ENCODE results near the gene DPF3.

The DPF3 gene

DNA sequence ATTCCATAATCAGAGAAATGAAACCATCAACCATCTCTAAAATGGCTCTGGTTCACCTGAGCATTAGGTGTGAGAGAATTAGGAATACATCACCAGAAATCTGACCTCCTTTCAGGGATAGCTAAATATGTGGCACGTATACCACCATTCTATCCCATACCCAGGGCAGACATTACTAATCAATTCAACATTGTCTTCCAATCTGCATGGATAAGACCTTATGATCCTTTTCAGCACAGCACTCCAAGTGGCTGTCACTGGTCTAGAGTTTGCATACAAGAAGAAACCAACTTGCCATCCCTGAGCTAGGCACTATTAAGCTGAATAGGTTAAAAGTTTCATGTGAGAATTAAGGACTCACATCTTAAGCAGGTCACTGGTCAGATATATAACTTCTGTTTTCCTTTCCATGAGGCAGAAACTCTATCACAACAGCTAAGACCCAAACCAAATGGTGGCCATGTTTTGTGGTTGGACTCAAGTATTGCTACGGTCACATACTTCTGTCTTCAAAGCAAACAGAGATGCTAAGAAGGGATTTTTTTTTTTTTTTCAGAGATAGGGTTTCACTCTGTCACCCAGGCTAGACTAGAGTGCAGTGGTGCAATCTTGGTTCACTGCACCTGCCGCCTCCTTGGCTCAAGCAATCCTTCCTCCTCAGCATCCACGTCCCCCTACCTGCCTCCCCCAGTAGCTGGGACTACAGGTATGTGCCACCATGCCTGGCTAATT lies 249.0 kb downstream of the DPF3 start:
- DNase-seq (ENCODE audit: low spot score) = no peak

DNA sequence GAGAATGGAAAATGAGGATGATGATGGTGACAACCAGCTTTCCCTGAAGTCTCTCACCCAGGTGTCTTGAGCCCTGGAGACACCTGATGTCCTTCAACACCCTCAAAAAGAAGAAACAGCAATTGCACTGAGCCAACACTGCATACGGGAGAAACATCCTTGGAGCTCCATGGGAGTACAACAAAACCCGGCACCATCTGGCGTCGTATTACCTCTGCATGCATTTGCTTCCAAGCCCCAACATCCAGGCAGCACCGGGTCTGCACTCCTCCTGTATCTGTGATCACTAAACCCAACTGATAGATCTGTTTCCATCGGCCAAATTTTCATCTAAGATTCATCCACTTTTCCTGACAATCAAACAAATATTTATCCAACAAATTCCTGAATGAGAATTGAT lies 249.9 kb downstream of the DPF3 start:
- no peak for DNase-seq (ENCODE audit: low spot score)

DNA sequence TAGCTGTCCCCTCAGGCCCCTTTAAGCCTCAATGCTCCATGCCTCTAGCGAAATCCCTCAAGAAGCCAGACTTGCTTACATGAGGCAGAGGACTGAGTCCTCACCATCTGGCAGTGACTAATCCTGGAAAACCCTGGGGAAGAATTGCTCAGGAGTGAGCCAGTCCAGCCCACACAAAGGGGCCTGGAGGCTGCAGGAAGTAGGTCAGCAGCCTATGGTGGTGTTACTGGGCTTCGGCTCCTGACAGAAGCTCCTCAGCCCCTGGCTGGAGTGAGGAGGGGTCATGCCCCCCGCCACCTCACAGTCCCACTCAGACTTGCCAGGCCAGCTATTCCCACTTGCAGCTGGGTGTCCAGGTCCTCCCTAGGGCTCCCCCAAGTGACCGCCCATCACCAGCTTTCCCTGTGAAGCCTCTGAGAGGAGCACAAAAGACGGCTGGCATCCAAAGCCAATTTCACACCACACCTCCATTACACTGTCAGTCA lies 250.5 kb downstream of the DPF3 start:
- DNase-seq (ENCODE audit: low spot score) = no peak

DNA sequence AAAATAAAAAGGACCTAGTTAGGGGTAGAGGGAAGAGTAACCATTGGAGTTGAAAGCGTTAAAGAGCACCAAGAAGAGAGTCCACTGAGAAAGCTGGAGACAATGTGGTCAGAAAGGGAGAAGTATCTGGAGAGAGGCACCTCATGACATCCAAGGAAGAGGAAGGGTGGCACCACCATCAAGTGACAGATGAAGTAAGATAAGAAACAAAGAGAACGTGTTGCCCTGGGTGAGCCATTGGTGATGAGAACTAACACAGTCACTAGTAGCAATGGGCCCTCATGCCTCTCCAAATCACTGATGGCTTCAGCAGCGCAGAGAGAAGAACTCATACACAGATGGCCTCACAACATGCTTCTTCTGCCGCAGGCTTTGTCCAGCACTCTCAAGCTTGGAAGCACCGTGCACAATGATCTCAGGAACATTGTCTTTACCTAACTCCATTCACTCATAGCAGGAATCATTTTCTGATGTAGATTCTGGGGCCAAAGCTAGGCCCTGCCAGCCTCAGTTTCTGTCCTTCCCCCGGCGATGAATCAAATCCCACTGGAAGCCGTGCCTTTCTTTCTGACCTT lies 252.9 kb downstream of the DPF3 start:
- DNase-seq (ENCODE audit: low spot score) = no peak

DNA sequence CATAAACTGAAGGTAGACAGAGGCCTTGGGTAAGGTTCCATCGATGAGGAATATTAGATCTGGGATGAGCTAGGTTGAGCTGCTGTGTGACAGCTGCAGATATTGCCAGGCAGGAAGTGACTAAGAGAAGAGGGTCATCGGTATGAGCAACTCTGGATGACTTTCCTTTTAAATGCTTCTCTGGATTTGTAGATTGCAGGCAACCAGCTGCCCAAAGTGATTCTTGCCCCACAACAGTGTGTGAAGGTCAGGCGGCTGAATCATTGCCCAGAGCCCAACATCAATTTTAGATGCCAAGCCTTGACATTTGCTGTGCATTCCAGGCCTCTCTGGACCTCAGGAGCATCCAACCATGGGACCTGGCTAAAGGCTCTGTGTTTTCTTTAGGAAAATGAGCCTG lies 255.9 kb downstream of the DPF3 start:
- DNase-seq (ENCODE audit: low spot score) = no peak

DNA sequence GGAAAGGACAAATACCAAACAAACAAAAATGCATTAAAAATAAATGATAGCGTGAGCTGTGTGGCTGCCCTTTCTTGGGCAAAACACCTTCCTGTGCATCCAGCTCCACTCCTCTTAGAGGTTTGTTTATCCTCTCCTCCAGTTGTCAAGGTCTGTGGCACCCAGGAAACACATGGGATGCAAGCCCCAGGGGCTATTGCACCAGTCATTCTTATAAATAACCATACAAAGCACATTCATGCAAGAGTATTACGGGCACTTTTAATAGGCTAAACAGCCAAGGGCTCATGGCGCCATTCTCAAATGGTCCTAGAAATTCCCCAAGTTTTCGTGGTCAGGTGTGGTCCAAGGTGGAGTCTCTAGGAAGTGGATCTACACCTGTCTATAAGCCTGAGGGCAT lies 257.0 kb downstream of the DPF3 start:
- no peak for DNase-seq (ENCODE audit: low spot score)

DNA sequence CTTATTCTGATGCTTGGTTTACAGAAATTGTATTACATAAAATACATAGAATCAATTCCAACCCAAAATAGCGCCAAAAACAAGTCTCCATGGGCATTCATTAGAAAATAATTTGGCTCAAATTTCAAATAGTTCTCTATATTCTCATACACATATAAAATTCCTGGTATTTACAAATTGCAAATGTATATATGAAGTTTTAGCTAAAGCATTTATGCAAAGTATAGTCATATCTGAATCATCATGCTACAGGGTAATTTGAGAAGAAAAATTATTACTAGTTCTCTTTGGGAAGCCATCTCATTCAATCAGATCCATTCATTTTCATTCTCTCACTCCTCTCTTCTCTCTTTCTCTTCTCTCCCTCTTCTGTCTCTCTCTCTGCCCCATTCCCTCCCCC lies 257.8 kb downstream of the DPF3 start:
- no peak for DNase-seq (ENCODE audit: low spot score)

DNA sequence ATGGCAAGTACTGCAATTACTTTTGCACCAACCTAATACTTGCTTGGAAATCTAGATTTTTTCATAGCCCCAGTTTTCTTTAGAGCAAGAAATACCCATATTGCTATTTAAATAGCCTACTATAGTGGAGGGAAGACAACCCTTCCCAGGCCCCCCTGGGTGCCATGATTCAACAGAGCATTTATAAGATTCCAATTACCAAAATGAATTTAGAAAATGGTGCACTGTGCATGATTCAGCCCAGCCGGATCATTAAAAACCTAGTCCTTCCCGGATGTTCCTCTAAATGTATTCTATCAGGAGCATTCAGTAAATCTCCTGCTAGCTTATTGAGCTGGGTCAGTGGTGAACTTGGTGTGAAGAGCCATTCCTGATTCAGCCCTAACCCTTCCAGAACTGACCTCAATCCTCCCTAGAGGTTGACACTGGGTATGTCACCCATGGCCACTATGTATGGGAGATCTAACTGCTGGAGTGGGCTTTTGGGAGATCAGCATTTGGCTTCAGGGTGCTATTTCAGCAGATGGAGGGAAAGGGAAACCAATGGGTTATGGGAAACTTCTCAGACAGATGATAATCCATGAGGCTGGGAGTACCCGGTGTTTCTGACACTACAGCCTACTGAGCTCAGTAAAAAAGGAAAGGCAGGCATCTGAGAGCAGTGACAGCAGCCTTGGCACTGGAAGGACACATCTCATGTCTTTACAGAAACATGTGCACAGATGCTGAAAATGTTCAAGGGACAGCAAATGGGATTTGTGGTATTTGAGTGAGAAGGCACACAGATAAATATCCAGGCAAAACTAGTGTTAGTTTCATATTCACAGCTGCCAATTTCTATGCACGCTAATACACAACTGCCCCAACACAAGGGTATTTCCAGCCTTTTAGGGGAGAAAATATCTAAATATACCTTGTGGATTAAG lies 258.9 kb downstream of the DPF3 start:
- DNase-seq (ENCODE audit: low spot score) = no peak

DNA sequence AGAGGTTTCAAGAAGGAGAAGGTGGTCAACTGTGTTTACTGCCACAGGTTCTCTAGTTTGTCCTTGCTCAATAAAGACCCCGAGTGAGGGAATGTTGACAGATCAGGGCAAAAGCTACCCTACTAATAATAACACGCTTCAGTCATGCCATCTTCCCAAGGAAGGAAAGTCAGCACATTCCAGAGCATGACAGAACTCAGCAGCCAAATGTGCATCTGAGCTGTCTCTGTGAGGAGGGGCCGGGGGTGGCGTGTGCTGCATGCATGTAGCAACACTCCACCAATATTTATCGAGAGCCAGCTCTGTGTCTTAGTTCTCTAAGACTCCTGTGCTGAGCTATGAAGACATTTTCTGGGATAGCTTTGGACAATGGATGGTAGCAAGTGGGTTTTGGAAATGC lies 260.4 kb downstream of the DPF3 start:
- DNase-seq (ENCODE audit: low spot score) = no peak

DNA sequence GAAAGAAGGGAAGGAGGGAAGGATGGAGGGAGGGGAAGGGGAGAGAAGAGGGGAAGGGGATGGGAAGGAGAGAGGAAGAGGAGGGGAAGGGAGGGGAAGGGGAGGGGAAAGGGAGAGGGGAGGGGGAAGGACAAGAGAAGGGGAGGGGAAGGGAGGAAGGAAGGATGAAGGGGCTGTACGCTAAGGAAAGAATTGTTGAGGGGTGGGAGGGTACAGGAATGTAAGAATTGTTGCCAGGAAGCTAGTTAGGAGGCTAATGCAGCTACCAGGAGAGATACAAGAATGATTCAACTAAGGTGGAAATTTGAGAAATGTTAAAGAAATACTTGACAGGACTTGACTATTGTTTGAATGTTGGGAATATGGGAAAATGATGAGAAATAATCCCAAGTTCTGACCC lies 261.2 kb downstream of the DPF3 start:
- no peak for DNase-seq (ENCODE audit: low spot score)

DNA sequence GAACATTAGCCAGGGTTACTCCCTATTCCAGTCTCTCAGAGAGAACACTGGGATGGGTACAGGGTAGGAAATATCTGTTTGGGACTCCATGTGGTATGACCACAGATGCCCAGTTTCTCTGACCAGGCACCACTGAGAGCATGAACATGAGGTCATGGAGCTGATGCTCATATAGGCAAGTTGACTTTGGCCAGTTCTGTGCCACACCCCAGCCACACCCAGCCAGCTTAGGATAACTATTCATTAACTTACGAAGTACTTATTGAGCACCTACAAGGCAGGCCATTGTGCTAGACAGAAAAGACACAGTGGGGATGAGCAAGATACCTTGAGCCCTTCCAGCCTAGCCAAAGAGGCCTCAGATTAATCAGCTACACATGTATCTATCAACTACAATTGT lies 262.5 kb downstream of the DPF3 start:
- DNase-seq (ENCODE audit: low spot score) = no peak

DNA sequence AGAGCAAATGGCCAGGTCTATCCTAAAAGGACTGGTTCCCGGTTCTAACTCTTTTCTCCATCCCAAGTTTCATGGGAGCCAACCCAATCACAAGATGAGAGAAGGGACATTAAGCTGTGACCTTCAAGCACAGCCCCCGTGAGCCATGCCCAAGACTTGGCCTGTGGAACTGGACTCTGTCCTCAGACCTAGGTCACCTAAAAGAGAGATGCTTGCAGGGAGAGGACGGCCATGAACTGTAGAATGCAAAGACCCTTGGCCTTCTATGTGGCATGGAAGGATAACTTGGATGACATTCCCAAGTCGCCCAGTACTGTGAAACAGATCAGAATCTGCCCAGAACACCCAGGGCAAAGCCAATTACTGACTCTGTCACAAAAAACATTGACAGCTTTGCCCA lies 263.5 kb downstream of the DPF3 start:
- no peak for DNase-seq (ENCODE audit: low spot score)

DNA sequence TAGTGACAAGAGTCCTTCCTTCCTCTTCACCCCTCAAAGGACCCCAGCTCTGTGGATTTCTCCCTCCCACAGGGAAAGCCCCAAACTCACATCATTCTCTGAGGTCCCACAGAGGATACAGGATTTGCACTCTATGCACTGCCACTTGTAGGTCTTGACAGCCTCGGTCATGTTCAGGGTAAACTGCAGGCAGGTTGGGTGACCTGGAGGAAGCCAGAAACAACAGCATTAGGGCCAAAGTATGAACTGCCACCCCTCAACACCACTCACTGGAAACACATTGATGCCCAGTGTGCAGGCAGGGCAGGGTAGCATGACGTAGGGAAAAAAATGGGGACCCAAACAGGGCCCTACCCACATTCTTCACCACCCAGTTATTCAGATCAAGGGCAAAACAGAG lies 264.4 kb downstream of the DPF3 start:
- DNase-seq (ENCODE audit: low spot score) = no peak

DNA sequence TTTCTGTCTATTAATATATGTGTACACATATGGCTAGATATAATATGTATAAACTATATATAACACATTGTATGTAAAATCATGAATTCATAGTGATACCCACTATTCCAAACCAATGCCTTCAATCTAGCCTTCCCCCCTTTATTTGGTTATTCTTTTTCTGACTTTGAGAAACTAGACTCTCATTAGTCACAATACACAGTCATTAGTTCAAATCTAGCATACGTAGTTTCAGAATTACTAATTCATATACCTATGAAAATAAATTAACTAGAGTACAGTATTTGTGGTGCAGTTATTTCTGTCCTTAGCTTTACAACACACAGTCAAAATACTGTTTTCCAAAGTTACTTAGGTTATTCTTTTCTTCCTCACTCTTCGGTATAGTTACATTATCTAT lies 268.2 kb downstream of the DPF3 start:
- DNase-seq (ENCODE audit: low spot score) = no peak

DNA sequence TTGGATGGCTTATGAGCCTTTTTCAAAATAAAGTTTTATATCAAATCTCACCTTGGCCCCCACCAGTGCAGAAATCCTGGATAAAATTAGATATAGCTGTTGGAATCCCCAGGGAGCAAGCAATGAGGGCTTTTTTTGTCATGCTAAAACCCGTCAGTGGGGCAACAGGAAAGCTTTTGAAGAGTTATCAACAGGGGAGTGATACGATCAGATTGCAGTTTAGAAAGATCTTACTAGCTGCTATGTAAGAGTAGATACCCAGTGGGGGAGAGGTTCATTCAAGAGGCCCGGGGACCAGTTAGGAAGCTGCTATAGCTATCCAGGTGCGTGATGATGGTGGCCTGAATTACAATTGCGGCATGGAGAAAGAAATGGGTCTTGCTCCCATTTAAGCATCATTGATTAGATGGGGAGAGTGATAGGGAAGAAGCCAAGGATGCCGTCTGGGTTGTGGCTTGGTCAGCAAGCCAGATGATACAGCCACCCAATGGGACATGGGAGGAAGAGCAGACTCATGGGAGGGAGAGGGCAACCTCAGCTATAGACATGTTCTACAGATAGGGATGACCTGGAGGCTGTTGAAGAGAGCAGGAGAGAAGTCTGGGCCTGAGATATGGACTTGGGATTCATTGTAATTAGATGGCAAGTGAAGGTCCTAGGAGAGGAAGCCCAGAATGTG lies 272.4 kb downstream of the DPF3 start:
- DNase-seq (ENCODE audit: low spot score) = no peak

DNA sequence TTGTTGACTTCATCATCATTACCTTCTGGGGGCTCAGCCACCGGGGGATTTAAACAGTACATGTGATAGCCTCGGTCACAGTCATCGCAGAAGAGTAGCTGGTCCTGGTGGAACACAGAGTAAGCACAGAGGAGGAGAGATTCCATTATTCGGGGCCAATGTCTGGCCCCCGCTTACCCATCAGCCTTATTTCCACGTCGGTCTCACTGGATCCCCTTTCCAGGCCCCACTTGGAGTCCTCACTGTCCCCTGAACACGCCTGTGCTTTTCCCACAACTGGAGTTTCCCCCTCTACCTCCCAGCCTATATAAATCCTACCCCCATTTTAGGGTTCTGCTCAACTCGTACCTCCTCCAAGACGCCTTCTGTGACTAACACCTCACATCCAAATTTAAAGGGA lies 274.0 kb downstream of the DPF3 start:
- DNase-seq (ENCODE audit: low spot score) = no peak

DNA sequence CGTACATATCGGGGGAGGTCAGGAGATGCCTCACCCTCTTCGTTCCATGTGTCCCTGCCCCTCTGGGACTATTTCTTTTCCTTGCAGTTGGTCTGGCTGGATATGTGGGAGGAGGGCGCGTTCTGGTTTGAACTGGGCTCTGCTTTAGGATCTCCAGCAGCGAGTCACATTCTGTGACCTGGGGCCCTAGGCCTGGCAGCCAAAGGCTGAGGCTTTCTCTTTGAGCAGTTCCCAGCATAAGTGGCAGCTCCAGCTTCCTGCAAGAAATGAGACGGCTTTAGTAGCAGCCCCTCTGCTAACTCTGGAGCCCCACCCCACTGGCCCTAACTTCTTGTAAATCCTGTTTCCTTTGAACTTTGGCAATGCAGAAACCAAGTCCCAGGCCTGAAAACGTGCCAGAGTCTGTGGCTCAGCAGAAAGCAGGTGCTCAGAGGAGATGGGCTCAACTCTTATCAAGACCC lies 274.8 kb downstream of the DPF3 start:
- DNase-seq (ENCODE audit: low spot score) = no peak

DNA sequence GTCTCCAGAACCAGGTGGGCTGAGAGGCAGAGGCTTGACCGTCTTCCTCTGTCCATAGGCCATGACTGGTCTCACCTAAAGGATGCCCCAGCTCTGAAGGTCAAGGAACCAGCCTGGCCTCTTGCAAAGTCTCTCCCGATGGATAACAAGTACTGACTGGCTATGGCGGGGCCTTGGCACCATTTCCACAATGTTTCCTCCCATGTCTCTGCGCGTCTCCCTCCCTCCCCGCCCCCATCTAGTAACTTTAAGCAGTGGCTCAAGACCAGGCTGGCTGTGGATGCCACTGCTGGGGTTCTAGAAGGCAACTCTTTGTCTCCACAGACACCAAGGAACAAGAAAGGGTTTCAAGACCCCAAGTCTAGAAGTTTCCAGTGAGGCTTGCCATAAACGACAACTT lies 275.5 kb downstream of the DPF3 start:
- no peak for DNase-seq (ENCODE audit: low spot score)

DNA sequence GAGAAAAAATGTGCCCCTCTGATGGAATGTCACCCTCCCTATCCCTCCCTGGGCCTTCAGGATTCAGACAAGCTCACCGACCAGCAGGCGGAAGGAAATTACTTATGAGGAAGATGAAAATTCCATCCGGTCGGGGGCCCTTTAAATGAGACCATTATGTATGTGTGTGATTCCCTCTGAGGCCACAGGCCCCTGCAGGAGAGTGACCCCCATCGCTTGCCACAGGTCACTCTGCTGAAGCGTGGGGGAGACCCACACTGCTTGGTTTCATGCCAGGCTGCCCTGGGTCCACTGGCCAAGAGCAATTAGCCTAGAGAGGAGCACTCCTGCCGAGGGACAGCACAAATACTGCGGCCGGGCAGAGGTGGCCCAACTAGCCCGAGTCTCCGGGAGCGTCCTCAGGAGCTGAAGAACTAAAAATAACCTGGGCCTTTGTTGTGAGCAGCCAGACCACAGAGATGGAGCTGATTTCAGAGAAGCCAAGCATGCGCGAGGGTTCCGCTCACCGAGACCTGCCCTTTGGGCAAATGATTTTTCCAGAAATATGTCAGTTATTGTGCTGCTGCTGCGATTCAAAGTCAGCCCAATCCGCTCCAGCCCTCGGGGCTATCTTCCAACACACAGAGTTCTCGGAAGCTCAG lies 276.4 kb downstream of the DPF3 start:
- no peak for DNase-seq (ENCODE audit: low spot score)

DNA sequence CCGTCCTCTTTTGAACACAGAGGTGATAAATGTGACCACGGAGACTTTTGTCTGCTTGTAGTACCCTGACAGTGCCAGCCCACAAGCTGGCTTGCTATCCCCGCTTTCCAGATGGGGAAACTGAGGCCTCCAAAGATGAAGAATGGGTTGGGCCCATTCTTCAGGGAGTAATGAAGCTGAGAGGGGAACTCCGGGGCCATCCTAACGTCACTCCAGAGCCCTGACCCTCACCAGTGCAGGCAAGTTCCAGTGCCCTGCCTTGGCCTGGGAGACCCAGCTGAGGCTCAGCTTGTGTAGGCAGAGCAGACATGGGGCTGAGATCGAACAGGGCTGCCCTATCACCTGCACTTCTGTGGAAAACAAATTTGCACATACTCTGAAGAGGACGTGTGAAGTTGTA lies 277.1 kb downstream of the DPF3 start:
- no peak for DNase-seq (ENCODE audit: low spot score)

DNA sequence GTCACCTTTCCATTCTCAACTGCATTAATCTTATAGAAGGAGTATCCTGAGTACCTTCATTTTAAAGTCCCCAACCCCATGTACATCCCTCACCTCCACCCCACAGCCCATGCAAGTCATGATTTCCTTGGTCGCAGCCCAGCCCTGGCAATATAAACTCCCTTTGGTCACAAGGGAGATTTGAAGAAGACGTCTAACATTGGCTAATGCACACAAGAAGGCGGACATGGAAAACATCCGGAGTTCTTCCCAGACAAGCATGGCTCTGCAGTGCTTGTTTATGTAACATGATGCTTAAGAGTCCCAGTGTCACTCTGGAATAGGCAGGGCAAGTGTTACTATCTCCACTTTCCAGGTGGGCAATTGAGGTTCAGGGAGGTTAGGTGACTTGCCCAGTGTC lies 277.6 kb downstream of the DPF3 start:
- DNase-seq (ENCODE audit: low spot score) = no peak
